Measurements from ENCODE around the gene RETN.
A peak's percentile ranks its signal among the peaks of the same experiment; 100 is the strongest.

RETN gene

DNA sequence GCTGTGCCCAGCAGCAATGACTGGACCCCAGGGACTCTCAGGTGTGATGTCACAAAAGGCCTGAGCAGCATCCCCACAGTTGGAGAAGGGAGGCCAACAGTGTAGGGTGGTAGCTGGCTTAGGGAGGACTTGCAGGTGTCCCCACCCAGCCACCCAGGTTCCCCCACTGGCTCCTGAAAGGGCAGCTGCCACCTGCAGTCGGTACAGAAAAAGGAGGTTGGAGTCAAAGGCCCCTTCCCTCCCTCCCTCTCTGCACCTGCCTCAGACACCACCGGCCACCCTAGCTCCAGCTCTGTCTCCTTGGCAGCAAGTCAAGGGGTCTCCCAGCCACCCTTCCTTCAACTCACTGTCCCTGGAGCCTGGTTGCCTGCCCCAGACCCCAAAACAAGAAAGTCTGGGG is 35.2 kb upstream of the RETN start, which contains the start of gene PCP2:
Gene PCP2 (minus strand): TSS at position 22 of the 400 bp plus-strand sequence. CDS start 262 bp downstream, outside the sequence.
- TF ChIP-seq, protein P1, sequence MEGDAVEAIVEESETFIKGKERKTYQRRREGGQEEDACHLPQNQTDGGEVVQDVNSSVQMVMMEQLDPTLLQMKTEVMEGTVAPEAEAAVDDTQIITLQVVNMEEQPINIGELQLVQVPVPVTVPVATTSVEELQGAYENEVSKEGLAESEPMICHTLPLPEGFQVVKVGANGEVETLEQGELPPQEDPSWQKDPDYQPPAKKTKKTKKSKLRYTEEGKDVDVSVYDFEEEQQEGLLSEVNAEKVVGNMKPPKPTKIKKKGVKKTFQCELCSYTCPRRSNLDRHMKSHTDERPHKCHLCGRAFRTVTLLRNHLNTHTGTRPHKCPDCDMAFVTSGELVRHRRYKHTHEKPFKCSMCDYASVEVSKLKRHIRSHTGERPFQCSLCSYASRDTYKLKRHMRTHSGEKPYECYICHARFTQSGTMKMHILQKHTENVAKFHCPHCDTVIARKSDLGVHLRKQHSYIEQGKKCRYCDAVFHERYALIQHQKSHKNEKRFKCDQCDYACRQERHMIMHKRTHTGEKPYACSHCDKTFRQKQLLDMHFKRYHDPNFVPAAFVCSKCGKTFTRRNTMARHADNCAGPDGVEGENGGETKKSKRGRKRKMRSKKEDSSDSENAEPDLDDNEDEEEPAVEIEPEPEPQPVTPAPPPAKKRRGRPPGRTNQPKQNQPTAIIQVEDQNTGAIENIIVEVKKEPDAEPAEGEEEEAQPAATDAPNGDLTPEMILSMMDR (IDR thresholded peaks at IDR 0.05; ENCODE audit: low read depth, low read length), result no peak
- H3K4me3 ChIP-seq (ENCODE audit: low read depth, low read length), result no peak within 1 kb of the TSS

DNA sequence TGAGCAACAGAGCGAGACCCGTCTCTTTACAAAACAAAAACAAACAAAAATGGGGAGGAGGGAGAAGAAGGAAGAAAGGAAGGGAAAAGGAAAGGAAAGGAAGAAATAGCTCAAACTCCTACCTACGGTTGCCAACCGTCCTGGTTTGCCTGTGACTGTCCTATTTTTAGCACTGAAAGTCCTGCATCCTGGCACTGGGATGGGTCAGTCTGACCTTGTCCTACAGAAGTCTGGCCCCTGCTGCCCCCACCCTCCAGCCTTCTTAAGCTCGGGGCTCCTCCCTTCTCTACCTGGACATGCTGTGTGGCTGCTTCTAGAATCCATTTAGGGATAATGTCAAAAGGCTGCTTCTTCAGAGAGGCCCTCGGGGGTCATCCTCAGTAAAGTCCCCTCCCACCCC is 33.2 kb upstream of the RETN start:
- H3K4me3 ChIP-seq (ENCODE audit: low read depth, low read length), result no peak overlapping the region
- TF ChIP-seq, protein P1 (IDR thresholded peaks at IDR 0.05; ENCODE audit: low read depth, low read length), result no peak

DNA sequence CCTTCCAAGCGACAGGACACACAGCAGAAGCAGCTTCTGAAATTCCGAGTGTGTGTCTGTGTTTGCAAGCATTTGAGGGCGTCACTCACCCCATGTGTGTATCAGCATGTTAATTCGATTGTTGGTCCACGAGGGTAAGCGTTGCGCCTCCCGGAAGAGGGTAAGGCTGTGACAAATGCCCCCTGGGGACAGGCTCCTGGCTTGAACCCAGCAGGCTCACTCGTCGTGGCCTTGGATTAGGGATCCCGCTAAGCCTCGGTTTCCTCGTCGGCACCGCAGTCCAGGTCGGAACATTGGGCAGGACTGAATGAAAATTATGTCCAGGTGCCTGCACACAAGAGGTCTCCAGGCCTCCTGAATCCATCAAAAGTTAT is 32.5 kb upstream of the RETN start:
- H3K4me3 ChIP-seq (ENCODE audit: low read depth, low read length), result no peak overlapping the region
- TF ChIP-seq, protein P1 (IDR thresholded peaks at IDR 0.05; ENCODE audit: low read depth, low read length), result no peak

DNA sequence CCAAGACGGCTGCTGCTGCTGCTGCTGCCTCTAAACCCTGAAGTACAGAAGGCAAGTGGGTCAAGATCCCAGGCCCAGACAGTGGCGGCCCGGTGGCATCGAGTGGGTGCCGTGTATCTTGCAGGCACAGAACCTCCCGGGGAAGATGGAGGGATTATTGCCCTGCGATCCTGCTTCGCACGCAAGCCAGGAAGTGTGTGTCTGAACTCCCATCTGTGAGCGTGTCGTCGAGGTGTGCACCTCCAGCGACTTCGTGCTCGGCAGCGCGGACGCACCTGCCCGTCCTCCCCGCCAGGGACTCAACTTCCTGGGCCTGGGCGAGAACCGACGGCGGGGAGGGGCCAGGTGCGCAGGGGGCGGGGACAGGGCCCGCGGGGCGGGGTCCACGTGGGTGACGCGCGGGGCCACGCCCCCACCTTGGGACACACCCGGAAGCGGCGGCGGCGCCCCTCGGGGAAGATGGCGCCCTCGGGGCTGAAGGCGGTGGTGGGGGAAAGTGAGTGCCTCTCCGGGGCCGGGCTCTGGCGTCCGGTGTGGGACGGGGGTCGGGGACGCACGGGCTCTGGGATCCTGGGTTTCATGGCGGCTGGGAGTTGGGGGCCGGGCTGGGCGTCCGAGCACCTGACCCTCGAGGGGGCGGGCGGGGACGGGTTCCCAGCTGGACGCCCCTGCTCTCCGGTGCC is 32.0 kb upstream of the RETN start, which contains the start of gene STXBP2:
Gene STXBP2 (plus strand): TSS at position 420 of the 683 bp plus-strand sequence. CDS start 40 bp downstream, at position 460.
- H3K4me3 ChIP-seq (ENCODE audit: low read depth, low read length), result peak within 1 kb of the TSS; percentile 6; the same call in 1 of the 2 replicates
- TF ChIP-seq, protein P1 (IDR thresholded peaks at IDR 0.05; ENCODE audit: low read depth, low read length), result no peak

DNA sequence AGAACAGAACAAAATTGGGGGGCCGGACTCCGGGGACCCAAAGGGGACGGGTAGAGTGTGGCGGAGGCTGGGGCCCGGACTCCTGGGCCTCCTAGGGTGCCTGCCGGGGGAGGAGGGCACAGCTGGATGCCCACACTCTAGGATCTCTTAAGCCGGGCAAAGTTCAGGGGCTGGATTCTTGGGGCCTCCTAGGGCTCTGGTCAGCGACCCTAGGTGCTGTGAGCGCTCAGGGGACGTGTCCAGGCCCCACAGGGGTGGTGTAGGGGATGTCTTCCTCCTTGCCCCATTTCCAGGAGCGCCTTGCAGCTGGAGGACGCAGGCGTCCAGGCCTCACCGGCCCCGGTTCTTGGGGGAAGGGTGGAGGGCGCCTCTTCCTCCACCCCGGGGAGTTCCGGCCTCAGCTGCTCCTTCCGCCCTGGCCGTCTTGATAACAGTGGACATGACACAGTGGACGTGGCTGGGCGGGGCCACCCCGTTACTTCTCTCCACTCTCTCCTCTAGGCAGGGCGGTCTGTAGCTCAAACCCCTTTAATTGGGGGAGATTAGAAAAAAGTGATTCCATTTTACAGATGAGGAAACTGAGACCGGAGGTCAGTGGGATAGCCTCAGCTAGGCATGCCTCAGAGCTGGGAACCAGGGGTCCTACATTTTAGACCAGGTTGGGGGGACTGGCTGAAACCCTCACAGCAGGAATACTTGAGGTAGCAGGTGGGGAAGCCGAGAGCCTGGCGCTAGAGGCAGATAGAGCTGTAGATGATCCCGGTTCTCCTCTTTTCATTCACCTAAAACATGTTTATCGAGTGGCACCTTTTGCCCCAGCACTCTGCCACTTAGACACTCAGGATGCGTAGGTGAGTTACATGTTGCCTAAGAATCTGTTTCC is 31.2 kb upstream of the RETN start:
- H3K4me3 ChIP-seq (ENCODE audit: low read depth, low read length), result peak overlapping the region; percentile 6; the same call in 1 of the 2 replicates
- TF ChIP-seq, protein P1 (IDR thresholded peaks at IDR 0.05; ENCODE audit: low read depth, low read length), result no peak

DNA sequence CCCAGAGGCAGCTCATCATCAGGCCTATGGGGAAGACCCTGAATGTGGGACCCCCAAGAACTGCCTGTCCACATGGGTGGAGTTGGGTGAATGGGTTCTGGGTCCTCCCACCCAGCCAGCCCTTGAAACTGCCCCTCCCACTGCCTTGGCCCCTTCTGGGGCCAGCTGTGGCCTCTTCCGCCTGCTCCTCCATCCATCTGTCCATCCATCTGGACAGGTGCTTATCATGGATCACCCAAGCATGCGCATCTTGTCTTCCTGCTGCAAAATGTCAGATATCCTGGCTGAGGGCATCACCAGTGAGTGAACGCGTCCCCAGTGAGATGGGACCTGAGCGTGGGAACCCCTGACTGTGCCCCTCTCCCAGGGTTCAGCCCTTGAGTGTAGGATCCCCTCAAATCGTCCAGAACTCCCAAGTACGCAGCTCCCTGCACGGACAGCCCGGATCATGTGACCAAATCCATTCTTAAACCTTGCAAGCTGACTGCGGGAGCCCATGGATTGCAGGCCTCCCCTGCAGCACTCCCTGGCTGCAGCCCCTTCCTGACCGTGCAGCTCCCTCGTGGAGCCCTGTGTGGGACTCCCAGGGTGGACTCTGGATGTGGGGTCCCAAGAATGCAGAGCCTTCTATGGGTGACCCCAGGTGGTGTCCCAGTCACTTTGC is 29.9 kb upstream of the RETN start:
- H3K4me3 ChIP-seq (ENCODE audit: low read depth, low read length), result no peak overlapping the region
- TF ChIP-seq, protein P1 (IDR thresholded peaks at IDR 0.05; ENCODE audit: low read depth, low read length), result no peak

Measured in WI38 (cell line).